ENCODE results near the gene MKI67. TPM values are rescaled to one million over a fixed set of nuclear protein-coding genes. Genes with fewer than 3 reads are reported as not detected.

The MKI67 gene
- total RNA-seq, 2 donors from 2014 or later, result 74.8 to 90.5 TPM

GRCh38 chr10:128048819-128049210 lies 77.4 kb downstream of the MKI67 start:
- no peak for TF ChIP-seq CTCF (conservative IDR thresholded peaks at IDR 0.05)
- WGBS, 2 experiments (ENCODE audit: insufficient coverage in 1 of 2, insufficient read length in 1 of 2), result 90 to 93% methylated on average over 3 to 6 of the region's 6 CpGs
- no peak overlapping the region for H3K9ac ChIP-seq (ENCODE audit: extremely low read depth, low read length, poor library complexity, severe bottlenecking)
- Mint-ChIP-seq H3K27me3 (ENCODE audit: insufficient read depth) (peaks cover 17% of the 10 kb centered on the region), H3K4me1 (peaks cover 9% of the 10 kb centered on the region), H3K4me3 (no peak overlapping the region), H3K36me3 (ENCODE audit: low read depth) (no peaks in the 10 kb centered on the region), H3K9me3 (no peaks in the 10 kb centered on the region), H3K27ac (no peak overlapping the region)
- DNase-seq, result no peak
- no peaks in the 10 kb centered on the region for H3K9me3 ChIP-seq (ENCODE audit: control insufficient read depth, low read length)
- no peak overlapping the region for H3K4me3 ChIP-seq (ENCODE audit: low read length)
- H3K27me3 ChIP-seq (ENCODE audit: control insufficient read depth, insufficient read depth, low read length, poor library complexity, severe bottlenecking), result peaks cover 13% of the 10 kb centered on the region
- H3K4me1 ChIP-seq (ENCODE audit: control insufficient read depth, insufficient read depth, low read length), result no peaks in the 10 kb centered on the region
- H3K36me3 ChIP-seq (ENCODE audit: control insufficient read depth, insufficient read depth, low read length), result no peaks in the 10 kb centered on the region
- H3K27ac ChIP-seq (ENCODE audit: low read depth, low read length), result no peak overlapping the region

GRCh38 chr10:128047991-128048818 lies 78.0 kb downstream of the MKI67 start:
- no peaks in the 10 kb centered on the region for H3K4me1 ChIP-seq (ENCODE audit: control insufficient read depth, insufficient read depth, low read length)
- no peaks in the 10 kb centered on the region for H3K36me3 ChIP-seq (ENCODE audit: control insufficient read depth, insufficient read depth, low read length)
- TF ChIP-seq CTCF (conservative IDR thresholded peaks at IDR 0.05), result no peak
- H3K27ac ChIP-seq (ENCODE audit: low read depth, low read length), result no peak overlapping the region
- peaks cover 16% of the 10 kb centered on the region for H3K27me3 ChIP-seq (ENCODE audit: control insufficient read depth, insufficient read depth, low read length, poor library complexity, severe bottlenecking)
- H3K27ac Mint-ChIP-seq, result peak overlapping the region; percentile 78
- H3K9me3 ChIP-seq (ENCODE audit: control insufficient read depth, low read length), result no peaks in the 10 kb centered on the region
- DNase-seq, result no peak
- H3K27me3 Mint-ChIP-seq (ENCODE audit: insufficient read depth), result peaks cover 24% of the 10 kb centered on the region
- H3K9ac ChIP-seq (ENCODE audit: extremely low read depth, low read length, poor library complexity, severe bottlenecking), result no peak overlapping the region
- WGBS, 2 experiments (ENCODE audit: insufficient coverage in 1 of 2, insufficient read length in 1 of 2), result 94% methylated on average over 13 to 21 of the region's 21 CpGs
- H3K36me3 Mint-ChIP-seq (ENCODE audit: low read depth), result no peaks in the 10 kb centered on the region
- H3K9me3 Mint-ChIP-seq, result no peaks in the 10 kb centered on the region
- peaks cover 9% of the 10 kb centered on the region for H3K4me1 Mint-ChIP-seq
- no peak overlapping the region for H3K4me3 Mint-ChIP-seq
- H3K4me3 ChIP-seq (ENCODE audit: low read length), result no peak overlapping the region

- H3K9me3 Mint-ChIP-seq, result no peaks in the 10 kb centered on the region
- Histone ChIP-seq H3K9ac (ENCODE audit: extremely low read depth, low read length, poor library complexity, severe bottlenecking) (no peak overlapping the region), H3K36me3 (ENCODE audit: control insufficient read depth, insufficient read depth, low read length) (no peaks in the 10 kb centered on the region), H3K4me1 (ENCODE audit: control insufficient read depth, insufficient read depth, low read length) (no peaks in the 10 kb centered on the region), H3K4me3 (ENCODE audit: low read length) (no peak overlapping the region), H3K27me3 (ENCODE audit: control insufficient read depth, insufficient read depth, low read length, poor library complexity, severe bottlenecking) (peaks cover 22% of the 10 kb centered on the region), H3K9me3 (ENCODE audit: control insufficient read depth, low read length) (no peaks in the 10 kb centered on the region), H3K27ac (ENCODE audit: low read depth, low read length) (no peak overlapping the region)
- peak overlapping the region; percentile 78 for H3K27ac Mint-ChIP-seq
- H3K4me3 Mint-ChIP-seq, result no peak overlapping the region
- TF ChIP-seq CTCF (conservative IDR thresholded peaks at IDR 0.05), result no peak
- H3K4me1 Mint-ChIP-seq, result peaks cover 9% of the 10 kb centered on the region
- WGBS, 2 experiments (ENCODE audit: insufficient coverage in 1 of 2, insufficient read length in 1 of 2), result 56 to 57% methylated on average over 10 to 17 of the region's 17 CpGs
- peak; percentile 96 for DNase-seq
- H3K36me3 Mint-ChIP-seq (ENCODE audit: low read depth), result no peaks in the 10 kb centered on the region
- peaks cover 27% of the 10 kb centered on the region for H3K27me3 Mint-ChIP-seq (ENCODE audit: insufficient read depth)
Observed at GRCh38 chr10:128047351-128047750, 78.9 kb downstream of the MKI67 start.

Data from endodermal cell (in vitro differentiated cells).